ENCODE results near the gene SARDH.

Gene SARDH

GRCh38 chr9:133712221-133713100 is 25.7 kb downstream of the SARDH start:
- no peaks in the 10 kb centered on the region for H3K4me1 ChIP-seq (ENCODE audit: low read length)

DNA sequence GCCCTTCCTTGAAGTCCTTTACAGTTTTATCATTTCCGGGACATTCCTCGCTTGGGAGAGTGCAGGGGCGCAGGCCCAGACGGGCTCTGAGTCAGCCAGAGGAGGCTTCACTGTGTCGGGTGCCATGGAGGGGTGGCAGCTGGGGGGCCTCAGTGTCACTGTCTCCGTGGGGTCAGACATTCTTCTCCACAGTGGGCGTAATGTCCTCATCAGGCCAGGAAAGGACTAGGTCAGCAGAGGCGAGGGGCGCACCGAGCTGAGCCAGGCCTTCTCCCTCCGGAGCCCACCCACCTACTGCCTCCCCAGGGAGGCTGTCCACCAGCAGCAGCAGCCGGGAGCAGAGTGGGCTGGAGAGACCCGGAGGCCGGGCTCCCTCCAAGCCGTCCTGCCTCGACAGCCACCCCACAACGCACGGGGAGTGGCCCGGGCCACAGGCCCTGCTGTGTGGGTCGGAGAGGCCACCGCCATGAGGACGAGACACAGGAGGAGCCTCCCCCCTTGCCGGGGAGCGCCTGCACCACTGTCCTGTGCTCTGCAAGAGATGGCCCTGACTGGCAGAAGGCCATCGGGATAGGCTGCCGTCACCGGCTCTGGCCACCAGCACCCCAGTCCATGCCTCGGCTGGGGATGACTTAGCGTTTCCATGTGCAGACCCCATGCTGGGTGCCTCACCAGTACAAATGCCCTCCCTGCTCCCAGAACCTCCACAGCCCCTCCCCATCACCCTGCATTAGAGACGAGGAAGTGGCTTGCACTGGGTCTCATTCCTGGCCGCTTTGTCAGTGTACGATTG is 26.5 kb downstream of the SARDH start:
- H3K9me2 ChIP-seq (replicated peaks; ENCODE audit: insufficient read depth, low read length), result no peaks in the 10 kb centered on the region
- DNase-seq, result no peak
- H3K9me3 ChIP-seq (replicated peaks; ENCODE audit: insufficient read depth, low read length), result no peaks in the 10 kb centered on the region
- no peak overlapping the region for H3K27ac ChIP-seq (ENCODE audit: low read length)
- H3K4me1 ChIP-seq (ENCODE audit: low read length), result no peaks in the 10 kb centered on the region
- H3K27me3 ChIP-seq (replicated peaks; ENCODE audit: insufficient read depth, low read length), result peaks cover 98% of the 10 kb centered on the region
- no peaks in the 10 kb centered on the region for H3K79me2 ChIP-seq (ENCODE audit: low read length)
- H2AFZ ChIP-seq (ENCODE audit: low read length), result no peak overlapping the region
- no peak overlapping the region for H3K9ac ChIP-seq (ENCODE audit: low read length)
- no peaks in the 10 kb centered on the region for H3F3A ChIP-seq (ENCODE audit: insufficient read depth, low read length)
- TF ChIP-seq EZH2phosphoT487 (IDR thresholded peaks at IDR 0.05; ENCODE audit: low read length), result no peak
- no peak for TF ChIP-seq CTCF (IDR thresholded peaks at IDR 0.05; ENCODE audit: low read length)
- no peak for TF ChIP-seq EZH2 (optimal IDR thresholded peaks at IDR 0.05; ENCODE audit: low read depth, low read length)
- H3K4me2 ChIP-seq (ENCODE audit: low read depth, low read length), result no peak overlapping the region
- no peak overlapping the region for H3K4me3 ChIP-seq (ENCODE audit: low read length)
- H4K20me1 ChIP-seq (ENCODE audit: insufficient read depth, low read length), result no peaks in the 10 kb centered on the region
- no peaks in the 10 kb centered on the region for H3K36me3 ChIP-seq (replicated peaks; ENCODE audit: insufficient read depth, low read length)

More at GRCh38 chr9:133712221-133713100, 25.7 kb downstream of the SARDH start:
- Histone ChIP-seq H3K27ac (ENCODE audit: low read length) (no peak overlapping the region), H4K20me1 (ENCODE audit: insufficient read depth, low read length) (no peaks in the 10 kb centered on the region), H3K9me2 (replicated peaks; ENCODE audit: insufficient read depth, low read length) (no peaks in the 10 kb centered on the region), H3K36me3 (replicated peaks; ENCODE audit: insufficient read depth, low read length) (no peaks in the 10 kb centered on the region), H2AFZ (ENCODE audit: low read length) (no peak overlapping the region), H3K9ac (ENCODE audit: low read length) (no peak overlapping the region), H3K79me2 (ENCODE audit: low read length) (no peaks in the 10 kb centered on the region), H3K27me3 (replicated peaks; ENCODE audit: insufficient read depth, low read length) (peaks cover 98% of the 10 kb centered on the region), H3K9me3 (replicated peaks; ENCODE audit: insufficient read depth, low read length) (no peaks in the 10 kb centered on the region), H3F3A (ENCODE audit: insufficient read depth, low read length) (no peaks in the 10 kb centered on the region), H3K4me2 (ENCODE audit: low read depth, low read length) (no peak overlapping the region), H3K4me3 (ENCODE audit: low read length) (no peak overlapping the region)
- TF ChIP-seq CTCF (IDR thresholded peaks at IDR 0.05; ENCODE audit: low read length) (no peak), EZH2 (optimal IDR thresholded peaks at IDR 0.05; ENCODE audit: low read depth, low read length) (no peak), EZH2phosphoT487 (IDR thresholded peaks at IDR 0.05; ENCODE audit: low read length) (no peak)
- DNase-seq, result no peak

DNA sequence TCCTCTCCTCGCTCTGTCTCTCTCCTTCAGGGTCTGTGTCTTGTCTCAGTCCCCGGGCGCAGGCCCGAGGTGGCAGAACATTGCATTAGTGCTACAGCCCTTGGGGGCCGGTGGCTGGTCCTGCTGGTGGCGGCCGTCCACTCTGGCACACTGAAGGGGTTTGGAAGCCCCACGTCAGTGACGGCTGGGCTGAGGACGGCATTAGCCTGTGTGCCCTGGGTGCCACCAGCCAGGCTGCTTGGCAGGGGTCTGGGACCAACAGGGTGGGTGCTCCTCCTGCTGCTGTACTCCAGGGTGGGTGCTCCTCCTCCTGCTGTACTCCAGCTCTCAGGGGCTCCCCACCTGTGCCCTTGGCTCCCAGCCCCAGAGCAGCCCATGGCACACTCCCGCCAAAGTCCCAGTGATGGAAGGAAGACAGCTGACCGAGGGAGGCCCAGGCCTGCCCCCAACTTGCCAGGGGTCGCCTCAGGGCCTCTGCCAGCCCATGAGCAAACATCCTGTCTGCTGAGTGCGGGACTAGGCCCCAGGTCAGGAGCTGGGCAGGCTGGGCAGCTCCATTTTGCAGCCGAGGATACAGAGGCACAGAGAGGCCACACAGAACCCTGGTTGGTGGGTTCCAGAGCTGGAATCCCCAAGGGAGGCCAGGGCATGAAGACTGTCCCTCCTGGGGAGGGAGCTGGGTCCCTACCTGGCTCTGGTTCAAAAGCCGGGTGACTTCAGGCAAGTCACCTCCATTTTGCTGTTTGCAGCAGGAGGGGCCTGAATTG is 27.3 kb downstream of the SARDH start:
- H3F3A ChIP-seq (ENCODE audit: insufficient read depth, low read length), result no peaks in the 10 kb centered on the region
- H3K9me2 ChIP-seq (replicated peaks; ENCODE audit: insufficient read depth, low read length), result no peaks in the 10 kb centered on the region
- no peaks in the 10 kb centered on the region for H4K20me1 ChIP-seq (ENCODE audit: insufficient read depth, low read length)
- no peak overlapping the region for H3K9ac ChIP-seq (ENCODE audit: low read length)
- no peak overlapping the region for H3K4me2 ChIP-seq (ENCODE audit: low read depth, low read length)
- H3K27me3 ChIP-seq (replicated peaks; ENCODE audit: insufficient read depth, low read length), result peaks cover 97% of the 10 kb centered on the region
- no peaks in the 10 kb centered on the region for H3K9me3 ChIP-seq (replicated peaks; ENCODE audit: insufficient read depth, low read length)
- no peak for TF ChIP-seq EZH2 (optimal IDR thresholded peaks at IDR 0.05; ENCODE audit: low read depth, low read length)
- no peak for TF ChIP-seq EZH2phosphoT487 (IDR thresholded peaks at IDR 0.05; ENCODE audit: low read length)
- TF ChIP-seq CTCF (IDR thresholded peaks at IDR 0.05; ENCODE audit: low read length), result no peak
- no peaks in the 10 kb centered on the region for H3K36me3 ChIP-seq (replicated peaks; ENCODE audit: insufficient read depth, low read length)
- no peak overlapping the region for H3K4me3 ChIP-seq (ENCODE audit: low read length)
- DNase-seq, result no peak
- H3K27ac ChIP-seq (ENCODE audit: low read length), result no peak overlapping the region
- no peak overlapping the region for H2AFZ ChIP-seq (ENCODE audit: low read length)
- no peaks in the 10 kb centered on the region for H3K79me2 ChIP-seq (ENCODE audit: low read length)
- H3K4me1 ChIP-seq (ENCODE audit: low read length), result no peaks in the 10 kb centered on the region
